Gastroesophageal sphincter (tissue), 3 donors: ENCODE data around the gene BIRC7.
A peak's percentile ranks its signal among the peaks of the same experiment; 100 is the strongest.

Experiments used
- CTCF ChIP-seq, 4 experiments: fragments of 200-600 bp in 2 of 4; fragments of 450-650 bp in 2 of 4; sonication (generic) in 1 of 4; IDR thresholded peaks; one replicate each; pipeline ENCODE4 v1.5.1; 2017 to 2019; ENCODE audit warnings: antibody characterized with exemption in 4 of 4, mild to moderate bottlenecking in 2 of 4, moderate library complexity in 2 of 4
- POLR2A ChIP-seq, 2 donors: fragments of 450-650 bp; IDR thresholded peaks; one replicate each; pipeline ENCODE4 v1.6.1; 2017; ENCODE audit warnings: antibody characterized with exemption in 2 of 2, mild to moderate bottlenecking in 2 of 2, moderate library complexity in 1 of 2
- POLR2AphosphoS5 ChIP-seq: sonication (generic); formaldehyde crosslinking; IDR thresholded peaks from one replicate; pipeline ENCODE4 v1.6.1; 2017; ENCODE audit warnings: antibody characterized with exemption

GRCh38 chr20:63224412-63225081 lies 11.2 kb upstream of the BIRC7 start:
- TF ChIP-seq CTCF (IDR thresholded peaks at IDR 0.05) (peak in 2 of 4 experiments; percentile 18 to 44), POLR2AphosphoS5 (peak; percentile 14), POLR2A (IDR thresholded peaks at IDR 0.05) (no peak)
